UCSD-AML1 (cell line): ENCODE measurements around the gene OR5AC2.

Source experiments
- DNase-seq: peaks from one replicate; lab custom pipeline; 2025; ENCODE audit not compliant: unreplicated experiment; lab: John Stamatoyannopoulos, UW

OR5AC2 gene

GRCh38 chr3:98136631-98137030 is 49.7 kb downstream of the OR5AC2 start:
- DNase-seq, result no peak
